GM12872 (cell line): Measurements from ENCODE around the gene AFF4.

Experiments used
- CTCF ChIP-seq: IDR thresholded peaks from 3 replicates; pipeline ENCODE4 v1.5.1; 2011; ENCODE audit warnings: low read depth, mild to moderate bottlenecking, low read length, moderate library complexity; ENCODE audit not compliant: insufficient read depth

Gene AFF4

DNA sequence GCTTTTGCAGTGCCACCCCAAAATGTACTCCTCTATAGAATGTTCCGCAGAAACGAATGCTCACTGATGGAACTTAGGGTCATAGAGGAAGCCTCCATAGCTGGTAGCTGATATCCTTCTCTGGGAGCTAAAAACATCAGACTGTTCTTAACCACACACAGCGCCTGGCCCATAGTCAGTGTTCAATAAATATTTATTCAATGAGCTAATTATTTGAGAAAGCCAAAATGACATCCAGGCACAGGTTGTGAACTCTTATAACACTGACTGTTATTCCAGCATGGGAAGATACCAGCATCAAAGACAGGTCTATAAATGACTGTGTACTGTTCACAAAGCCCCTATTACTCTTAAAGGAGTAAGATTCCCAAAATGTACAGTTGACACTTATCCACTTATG lies 110.1 kb downstream of the AFF4 start:
- TF ChIP-seq CTCF, result no peak

- TF ChIP-seq CTCF, result no peak
Measured at GRCh38 chr5:132850066-132850465, 113.4 kb downstream of the AFF4 start.

DNA sequence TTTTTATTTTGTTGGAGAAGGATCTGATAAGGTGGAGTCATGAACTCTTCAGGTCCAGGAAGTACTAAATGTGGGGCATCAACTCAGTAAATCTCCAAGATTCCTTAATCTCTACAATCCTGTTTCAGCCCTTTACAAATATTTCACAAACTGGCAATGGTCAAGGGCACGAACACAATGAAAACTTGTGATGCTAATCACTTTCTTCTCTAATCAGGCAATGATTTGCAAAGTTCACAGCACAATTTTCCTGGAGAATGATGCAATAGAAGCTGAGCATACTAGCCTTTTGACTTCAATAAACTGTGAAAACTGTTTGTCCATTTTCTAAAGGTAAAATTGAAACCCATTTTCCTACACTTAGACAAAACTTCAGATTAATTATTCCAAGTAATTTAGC lies 114.1 kb downstream of the AFF4 start:
- TF ChIP-seq CTCF, result no peak

DNA sequence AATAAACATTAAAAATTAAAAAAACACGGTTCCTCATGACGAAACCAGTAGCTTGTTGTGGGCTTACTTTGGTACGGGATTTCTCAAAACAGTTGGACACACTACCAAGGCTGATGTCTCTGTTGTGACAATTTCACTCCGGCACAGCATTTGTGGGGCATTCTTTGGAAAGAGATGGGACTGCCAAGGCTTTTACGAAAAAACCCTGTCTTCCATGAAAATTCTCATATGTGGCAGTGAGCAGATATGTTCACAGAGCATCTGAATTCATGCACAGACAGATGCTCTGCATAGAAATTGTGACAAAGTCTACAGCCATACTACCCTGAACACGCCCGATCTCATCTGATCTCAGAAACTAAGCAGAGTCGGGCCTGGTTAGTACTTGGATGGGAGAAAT lies 115.2 kb downstream of the AFF4 start:
- TF ChIP-seq CTCF, result no peak

DNA sequence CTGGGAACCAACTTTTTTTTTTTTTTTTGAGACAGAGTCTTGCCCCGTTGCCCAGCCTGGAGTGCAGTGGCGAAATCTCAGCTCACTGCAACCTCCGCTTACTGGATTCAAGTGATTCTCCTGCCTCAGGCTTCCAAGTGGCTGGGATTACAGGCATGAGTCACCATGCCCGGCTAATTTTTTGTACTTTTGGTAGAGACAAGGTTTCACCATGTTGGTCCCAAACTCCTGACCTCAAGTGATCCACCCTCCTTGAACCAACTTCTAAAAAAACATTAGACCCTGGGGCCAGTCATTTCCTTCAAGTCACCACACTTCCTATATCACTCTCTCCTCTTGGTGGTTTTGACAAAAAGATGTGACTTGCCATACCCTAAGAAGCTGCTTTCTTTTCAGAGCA lies 122.1 kb downstream of the AFF4 start:
- TF ChIP-seq CTCF, result no peak

DNA sequence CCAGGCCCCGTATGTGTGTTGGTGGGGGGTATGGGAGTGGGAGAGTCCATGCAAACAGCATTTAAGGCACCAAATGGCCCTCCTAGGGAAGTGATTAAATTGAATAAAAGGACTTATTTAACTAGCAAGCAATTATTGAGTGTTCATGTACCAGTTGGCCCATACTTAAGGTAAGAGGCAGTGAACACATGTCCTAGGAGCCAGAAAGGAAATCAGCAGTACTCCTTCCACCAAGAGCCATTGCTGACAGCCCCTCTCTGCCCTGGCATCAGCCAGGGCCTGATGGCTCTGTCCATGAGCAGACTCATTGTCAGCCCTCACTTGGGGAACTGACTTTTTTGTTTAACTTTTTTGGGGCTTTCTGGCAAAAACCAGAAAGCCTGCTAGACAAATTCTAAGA lies 122.5 kb downstream of the AFF4 start:
- no peak for TF ChIP-seq CTCF

DNA sequence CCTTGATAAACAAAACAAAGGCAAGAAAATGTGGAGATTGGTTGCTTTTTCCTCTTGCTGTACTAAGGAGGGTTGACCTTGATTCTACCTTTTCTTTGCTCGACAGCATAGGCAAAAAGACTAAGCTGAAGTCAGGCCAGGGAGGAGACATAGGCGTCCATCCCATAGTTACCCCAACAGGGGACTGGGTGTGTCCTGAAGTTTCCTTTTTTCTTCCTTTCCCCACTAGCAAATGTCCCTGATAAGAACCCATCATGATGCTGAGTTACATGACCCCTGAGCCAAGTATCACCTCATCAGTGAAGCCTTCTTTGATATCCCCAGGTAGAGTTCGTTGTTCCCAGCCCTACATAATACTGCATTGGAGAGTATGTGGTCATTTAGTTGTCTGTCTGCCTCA lies 123.1 kb downstream of the AFF4 start:
- no peak for TF ChIP-seq CTCF

- TF ChIP-seq CTCF, result no peak
Measured at GRCh38 chr5:132839426-132840301, 123.8 kb downstream of the AFF4 start.
